Central memory CD8-positive, alpha-beta T cell (primary cell): ENCODE data around the gene BMPER.
"Not testable (repeated sequence)": the region's sequence is repeated elsewhere in the genome, so short reads cannot be mapped to it uniquely, and the experiment has no call there.

ENCODE experiments used
- ATAC-seq: fragments of 150-1000 bp; cut with Tn5 transposase; replicated peaks from 2 replicates; pipeline ENCODE4 v1.10.0; 2022; ENCODE audit warnings: mild to moderate bottlenecking, moderate FRiP score, moderate number of reproducible peaks; ENCODE audit not compliant: poor library complexity, severe bottlenecking; ENCODE audit errors: extremely low read depth
- DNase-seq, 2 donors: peaks; one replicate each; pipeline ENCODE4 v3.0.0; 2021; ENCODE audit warnings: low spot score in 2 of 2
- H3K27ac Mint-ChIP-seq: one replicate; pipeline ENCODE4 v1.8.0; 2022; ENCODE audit warnings: low read depth, mild to moderate bottlenecking, moderate library complexity, mixed read lengths
- H3K27me3 Mint-ChIP-seq: one replicate; pipeline ENCODE4 v1.8.0; 2022; ENCODE audit warnings: mixed read lengths
- H3K36me3 Mint-ChIP-seq: one replicate; pipeline ENCODE4 v1.8.0; 2022; ENCODE audit warnings: mild to moderate bottlenecking, moderate library complexity, mixed read lengths; ENCODE audit not compliant: insufficient read depth
- H3K4me1 Mint-ChIP-seq: one replicate; pipeline ENCODE4 v1.8.0; 2022; ENCODE audit warnings: mixed read lengths
- H3K4me3 Mint-ChIP-seq: one replicate; pipeline ENCODE4 v1.8.0; 2022; ENCODE audit warnings: mild to moderate bottlenecking, moderate library complexity, mixed read lengths
- H3K9me3 Mint-ChIP-seq: one replicate; pipeline ENCODE4 v1.8.0; 2022; ENCODE audit warnings: mixed read lengths

Gene BMPER

GRCh38 chr7:34165927-34166550, 260.7 kb downstream of the BMPER start:
- H3K9me3 Mint-ChIP-seq: peaks cover 11% of the 10 kb centered on the region
- ATAC-seq (no peak), DNase-seq (no peak)
- no peaks in the 10 kb centered on the region for H3K4me1 Mint-ChIP-seq
- H3K4me3 Mint-ChIP-seq: no peak overlapping the region
- no peaks in the 10 kb centered on the region for H3K27me3 Mint-ChIP-seq
- no peaks in the 10 kb centered on the region for H3K36me3 Mint-ChIP-seq
- no peak overlapping the region for H3K27ac Mint-ChIP-seq

GRCh38 chr7:34168013-34168412, 262.7 kb downstream of the BMPER start:
- Mint-ChIP-seq H3K27ac (no peak overlapping the region), H3K4me3 (no peak overlapping the region), H3K27me3 (no peaks in the 10 kb centered on the region), H3K36me3 (no peaks in the 10 kb centered on the region), H3K4me1 (no peaks in the 10 kb centered on the region), H3K9me3 (peaks cover 11% of the 10 kb centered on the region)
- no peak for ATAC-seq
- DNase-seq: no peak

- H3K27ac Mint-ChIP-seq, ATAC-seq, H3K9me3 Mint-ChIP-seq, DNase-seq, H3K4me3 Mint-ChIP-seq, H3K27me3 Mint-ChIP-seq, H3K4me1 Mint-ChIP-seq, H3K36me3 Mint-ChIP-seq: not testable (repeated sequence)
These were observed 269.6 kb downstream of the BMPER start for GRCh38 chr7:34174688-34175616.

- Mint-ChIP-seq H3K27ac (no peak overlapping the region), H3K27me3 (peaks cover 8% of the 10 kb centered on the region), H3K4me3 (no peak overlapping the region), H3K4me1 (no peaks in the 10 kb centered on the region), H3K36me3 (no peaks in the 10 kb centered on the region), H3K9me3 (peaks cover 5% of the 10 kb centered on the region)
- ATAC-seq (no peak), DNase-seq (no peak)
These were observed 270.5 kb downstream of the BMPER start for GRCh38 chr7:34175837-34176236.

- Mint-ChIP-seq H3K4me3 (no peak overlapping the region), H3K36me3 (no peaks in the 10 kb centered on the region), H3K4me1 (no peaks in the 10 kb centered on the region), H3K27me3 (peaks cover 8% of the 10 kb centered on the region), H3K27ac (no peak overlapping the region), H3K9me3 (peaks cover 5% of the 10 kb centered on the region)
- DNase-seq: no peak
- ATAC-seq: no peak
These were observed 272.1 kb downstream of the BMPER start for GRCh38 chr7:34177476-34177875.

GRCh38 chr7:34181271-34181958, 276.1 kb downstream of the BMPER start:
- H3K27me3 Mint-ChIP-seq: no peaks in the 10 kb centered on the region
- no peak overlapping the region for H3K4me3 Mint-ChIP-seq
- no peaks in the 10 kb centered on the region for H3K4me1 Mint-ChIP-seq
- H3K27ac Mint-ChIP-seq: no peak overlapping the region
- no peak for ATAC-seq
- H3K36me3 Mint-ChIP-seq: no peaks in the 10 kb centered on the region
- no peak for DNase-seq
- no peaks in the 10 kb centered on the region for H3K9me3 Mint-ChIP-seq

GRCh38 chr7:34184466-34184865, 279.1 kb downstream of the BMPER start:
- Mint-ChIP-seq H3K4me3 (no peak overlapping the region), H3K9me3 (no peaks in the 10 kb centered on the region), H3K27me3 (no peaks in the 10 kb centered on the region), H3K4me1 (no peaks in the 10 kb centered on the region), H3K36me3 (no peaks in the 10 kb centered on the region), H3K27ac (no peak overlapping the region)
- ATAC-seq (no peak), DNase-seq (no peak)

- Mint-ChIP-seq H3K4me3 (no peak overlapping the region), H3K36me3 (no peaks in the 10 kb centered on the region), H3K4me1 (no peaks in the 10 kb centered on the region), H3K9me3 (peaks cover 14% of the 10 kb centered on the region), H3K27me3 (no peaks in the 10 kb centered on the region), H3K27ac (no peak overlapping the region)
- DNase-seq (no peak), ATAC-seq (no peak)
These were observed 282.5 kb downstream of the BMPER start for GRCh38 chr7:34187798-34188307.

GRCh38 chr7:34189031-34189430, 283.7 kb downstream of the BMPER start:
- ATAC-seq (no peak), DNase-seq (no peak)
- Mint-ChIP-seq H3K9me3 (peaks cover 14% of the 10 kb centered on the region), H3K4me1 (no peaks in the 10 kb centered on the region), H3K27ac (no peak overlapping the region), H3K4me3 (no peak overlapping the region), H3K36me3 (no peaks in the 10 kb centered on the region), H3K27me3 (no peaks in the 10 kb centered on the region)

GRCh38 chr7:34190299-34190698, 285.0 kb downstream of the BMPER start:
- H3K27me3 Mint-ChIP-seq: no peaks in the 10 kb centered on the region
- H3K9me3 Mint-ChIP-seq: peaks cover 14% of the 10 kb centered on the region

GRCh38 chr7:34191162-34191561, 285.8 kb downstream of the BMPER start:
- Mint-ChIP-seq H3K4me1 (no peaks in the 10 kb centered on the region), H3K9me3 (peaks cover 17% of the 10 kb centered on the region), H3K4me3 (no peak overlapping the region), H3K27ac (no peak overlapping the region), H3K27me3 (no peaks in the 10 kb centered on the region), H3K36me3 (no peaks in the 10 kb centered on the region)
- DNase-seq: no peak
- ATAC-seq: no peak

More at GRCh38 chr7:34190299-34190698, 285.0 kb downstream of the BMPER start:
- no peak for ATAC-seq
- Mint-ChIP-seq H3K36me3 (no peaks in the 10 kb centered on the region), H3K4me3 (no peak overlapping the region), H3K4me1 (no peaks in the 10 kb centered on the region), H3K27ac (no peak overlapping the region)
- DNase-seq: no peak

- H3K4me3 Mint-ChIP-seq: no peak overlapping the region
These were observed 286.6 kb downstream of the BMPER start for GRCh38 chr7:34191771-34192479.

More at GRCh38 chr7:34191771-34192479, 286.6 kb downstream of the BMPER start:
- Mint-ChIP-seq H3K9me3 (peaks cover 19% of the 10 kb centered on the region), H3K36me3 (no peaks in the 10 kb centered on the region), H3K27me3 (no peaks in the 10 kb centered on the region), H3K27ac (no peak overlapping the region), H3K4me1 (no peaks in the 10 kb centered on the region)
- DNase-seq (no peak), ATAC-seq (no peak)
